CD14-positive monocyte (primary cell): Measurements from ENCODE around the gene MEGF6. TPM values are rescaled to one million over a fixed set of nuclear protein-coding genes. Genes with fewer than 3 reads are reported as not detected.

Experiments used
- DNase-seq, 3 donors: peaks; one replicate each; pipeline ENCODE4 v3.0.0-alpha.2; 2011 to 2022
- H2AFZ ChIP-seq: 2 replicates; pipeline ENCODE4 v1.6.0; 2012; ENCODE audit warnings: mild to moderate bottlenecking, low read depth, low read length, inconsistent platforms; ENCODE audit not compliant: insufficient read depth, poor library complexity, severe bottlenecking
- H3K27ac ChIP-seq, 2 donors: 1 replicate in 1 of 2; 2 replicates in 1 of 2; pipeline ENCODE4 v1.5.1; 2012 to 2013; ENCODE audit warnings: low read length in 2 of 2, control low read depth in 1 of 2, inconsistent platforms in 1 of 2, low read depth in 1 of 2, mild to moderate bottlenecking in 1 of 2
- H3K27me3 ChIP-seq, 2 donors: one replicate each; pipeline versions ENCODE4 v1.6.0 to v1.6.1; 2011 to 2013; ENCODE audit warnings: low read length in 2 of 2; ENCODE audit not compliant: control insufficient read depth in 2 of 2, insufficient read depth in 2 of 2
- H3K36me3 ChIP-seq, 2 donors: replicated peaks in 1 of 2; 1 replicate in 1 of 2; 2 replicates in 1 of 2; pipeline versions ENCODE4 v1.5.1 to v1.6.1; 2012 to 2013; ENCODE audit warnings: low read length in 2 of 2, control low read depth in 1 of 2, inconsistent platforms in 1 of 2, mild to moderate bottlenecking in 1 of 2; ENCODE audit not compliant: insufficient read depth in 2 of 2, control insufficient read depth in 1 of 2
- H3K4me1 ChIP-seq, 2 donors: 1 replicate in 1 of 2; 2 replicates in 1 of 2; pipeline versions ENCODE4 v1.5.1 to v1.6.1; 2012 to 2013; ENCODE audit warnings: low read length in 2 of 2, control low read depth in 1 of 2, inconsistent platforms in 1 of 2, mild to moderate bottlenecking in 1 of 2, moderate library complexity in 1 of 2; ENCODE audit not compliant: insufficient read depth in 2 of 2, control insufficient read depth in 1 of 2
- H3K4me2 ChIP-seq: replicated peaks from 2 replicates; pipeline ENCODE3; 2012; ENCODE audit warnings: low read length, moderate library complexity, mild to moderate bottlenecking; ENCODE audit not compliant: poor library complexity, severe bottlenecking; ENCODE audit errors: extremely low read depth
- H3K4me3 ChIP-seq, 3 experiments: fragments of 200-600 bp in 1 of 3; sonication (generic) in 1 of 3; replicated peaks in 1 of 3; 1 replicate in 2 of 3; 2 replicates in 1 of 3; pipeline ENCODE4 v1.5.1; 2011 to 2013; ENCODE audit warnings: low read length in 3 of 3, mild to moderate bottlenecking in 3 of 3, control low read depth in 2 of 3, low read depth in 2 of 3, inconsistent platforms in 1 of 3, moderate library complexity in 1 of 3
- H3K79me2 ChIP-seq: 2 replicates; pipeline ENCODE4 v1.6.0; 2012; ENCODE audit warnings: mild to moderate bottlenecking, control low read depth, inconsistent platforms, low read length, moderate library complexity; ENCODE audit not compliant: insufficient read depth
- H3K9ac ChIP-seq: 2 replicates; pipeline ENCODE4 v1.6.0; 2017; ENCODE audit warnings: low read length, mild to moderate bottlenecking; ENCODE audit not compliant: insufficient read depth, poor library complexity, severe bottlenecking
- H3K9me3 ChIP-seq, 2 donors: replicated peaks in 1 of 2; 1 replicate in 1 of 2; 2 replicates in 1 of 2; pipeline versions ENCODE4 v1.5.1 to v1.6.1; 2012 to 2013; ENCODE audit warnings: low read length in 2 of 2, control low read depth in 1 of 2; ENCODE audit not compliant: control insufficient read depth in 1 of 2, insufficient read depth in 1 of 2
- H4K20me1 ChIP-seq: 2 replicates; pipeline ENCODE4 v1.6.0; 2012; ENCODE audit warnings: mild to moderate bottlenecking, low read length, control low read depth, moderate library complexity; ENCODE audit not compliant: insufficient read depth
- H3K27ac Mint-ChIP-seq, 7 donors: one replicate each; pipeline ENCODE4 v1.8.0; 2020; ENCODE audit warnings: mild to moderate bottlenecking in 7 of 7, mixed read lengths in 7 of 7, moderate library complexity in 6 of 7, inconsistent platforms in 2 of 7
- H3K27me3 Mint-ChIP-seq, 3 donors: one replicate each; pipeline ENCODE4 v1.8.0; 2021 to 2022; ENCODE audit warnings: low read depth in 3 of 3, mild to moderate bottlenecking in 3 of 3, mixed read lengths in 3 of 3, moderate library complexity in 3 of 3, inconsistent platforms in 1 of 3
- H3K36me3 Mint-ChIP-seq, 2 donors: one replicate each; pipeline ENCODE4 v1.8.0; 2020; ENCODE audit warnings: mixed read lengths in 2 of 2, inconsistent platforms in 1 of 2, mild to moderate bottlenecking in 1 of 2
- H3K4me1 Mint-ChIP-seq: one replicate; pipeline ENCODE4 v1.8.0; 2020; ENCODE audit warnings: mild to moderate bottlenecking, mixed read lengths
- H3K4me3 Mint-ChIP-seq, 2 donors: one replicate each; pipeline ENCODE4 v1.8.0; 2020; ENCODE audit warnings: mild to moderate bottlenecking in 2 of 2, mixed read lengths in 2 of 2, moderate library complexity in 1 of 2
- H3K9me3 Mint-ChIP-seq, 7 donors: one replicate each; pipeline ENCODE4 v1.8.0; 2020 to 2022; ENCODE audit warnings: mixed read lengths in 7 of 7, mild to moderate bottlenecking in 6 of 7, moderate library complexity in 6 of 7, inconsistent platforms in 2 of 7
- CTCF ChIP-seq: fragments of 200-600 bp; IDR thresholded peaks from one replicate; pipeline ENCODE4 v1.8.0; 2022; ENCODE audit warnings: antibody characterized with exemption, mild to moderate bottlenecking
- WGBS: methylation state at CpG from one replicate; pipeline ENCODE4 v1.1.5; 2013; ENCODE audit warnings: missing lambda C conversion rate; ENCODE audit not compliant: insufficient coverage; 5-methylcytosine and 5-hydroxymethylcytosine counted together
- intact Hi-C, 2 donors: fragments of 100-400 bp; cut with micrococcal nuclease; formaldehyde crosslinking; loops; one replicate each; pipeline versions ENCODE4 v1.15.0 to v1.15.1; 2023
- polyA plus RNA-seq, 3 donors: library from polyadenylated mRNA; depleted of rRNA in 1 of 3; unstranded in 2 of 3; stranded (reverse) in 1 of 3; fragments of 300-500 nt in 2 of 3; fragments of >200 nt in 1 of 3; fragmentation: Illumina TruSeq in 2 of 3; gene quantifications; 1 replicate in 2 of 3; 2 replicates in 1 of 3; pipeline ENCODE4 v1.2.3, GENCODE V29; 2012 to 2021

MEGF6 gene
- polyA plus RNA-seq, 3 donors, result 0.39 to 3.8 (median 1.2) TPM

DNA sequence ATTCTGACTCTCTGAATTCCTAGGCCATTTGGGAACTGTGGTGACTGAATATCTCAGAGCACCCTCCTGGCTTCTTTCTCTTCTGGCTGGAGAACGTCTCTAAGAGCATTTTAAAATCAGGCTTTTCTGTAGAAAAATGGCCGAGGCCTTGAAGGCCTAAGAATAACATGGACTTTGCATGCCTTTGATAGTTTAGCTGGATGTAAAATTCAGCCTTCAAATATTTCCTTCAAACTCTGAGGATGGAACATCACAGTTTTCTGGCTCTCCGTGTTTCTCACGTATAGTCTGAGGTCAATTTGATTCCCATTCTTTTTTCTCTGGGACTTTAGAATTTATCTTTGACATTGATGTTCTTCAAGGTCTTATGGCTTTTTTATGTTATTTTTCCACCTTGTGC, 122.9 kb downstream of the MEGF6 start:
- WGBS, result 94% methylated on average over 3 of the region's 4 CpGs
- Mint-ChIP-seq H3K4me3 (no peak overlapping the region), H3K36me3 (no peaks in the 10 kb centered on the region), H3K9me3 (peaks cover 0 to 15% (median 6%) of the 10 kb centered on the region in 7 donors), H3K27me3 (peaks cover 1 to 4% (median 2%) of the 10 kb centered on the region in 3 donors), H3K4me1 (peaks cover 4% of the 10 kb centered on the region), H3K27ac (no peak overlapping the region)
- no peak overlapping the region for H3K27ac ChIP-seq
- intact Hi-C loops, result loop anchor here in 1 of 2 donors (2.0 kb wide), 1 partner anchor 130 kb away; no protein-coding TSS in a partner anchor
- no peak overlapping the region for H3K9ac ChIP-seq
- peaks cover 0 to 6% of the 10 kb centered on the region in 2 donors for H3K4me1 ChIP-seq
- H3K79me2 ChIP-seq, result no peaks in the 10 kb centered on the region
- no peaks in the 10 kb centered on the region for H3K27me3 ChIP-seq
- H3K9me3 ChIP-seq, result peaks cover 0 to 5% of the 10 kb centered on the region in 2 donors
- DNase-seq, result no peak
- H4K20me1 ChIP-seq, result no peaks in the 10 kb centered on the region
- no peak overlapping the region for H3K4me3 ChIP-seq
- no peaks in the 10 kb centered on the region for H3K36me3 ChIP-seq
- TF ChIP-seq CTCF, result no peak
- no peak overlapping the region for H2AFZ ChIP-seq
- H3K4me2 ChIP-seq, result no peak overlapping the region

- intact Hi-C loops, result no loop called here
- TF ChIP-seq CTCF, result no peak
- no peaks in the 10 kb centered on the region for H3K27me3 ChIP-seq
- H3K36me3 Mint-ChIP-seq, result no peaks in the 10 kb centered on the region
- H4K20me1 ChIP-seq, result no peaks in the 10 kb centered on the region
- no peak overlapping the region for H3K4me3 ChIP-seq
- no peak overlapping the region for H3K4me3 Mint-ChIP-seq
- no peak overlapping the region for H2AFZ ChIP-seq
- no peak overlapping the region for H3K4me2 ChIP-seq
- 92% methylated on average over 11 of the region's 14 CpGs for WGBS
- no peak overlapping the region for H3K9ac ChIP-seq
- H3K9me3 ChIP-seq, result peaks cover 0 to 5% of the 10 kb centered on the region in 2 donors
- H3K27ac ChIP-seq, result no peak overlapping the region
- H3K79me2 ChIP-seq, result no peaks in the 10 kb centered on the region
- no peak for DNase-seq
- peaks cover 0 to 15% (median 6%) of the 10 kb centered on the region in 7 donors for H3K9me3 Mint-ChIP-seq
- no peaks in the 10 kb centered on the region for H3K36me3 ChIP-seq
- H3K27ac Mint-ChIP-seq, result no peak overlapping the region
- peaks cover 2 to 4% (median 3%) of the 10 kb centered on the region in 3 donors for H3K27me3 Mint-ChIP-seq
- H3K4me1 Mint-ChIP-seq, result no peaks in the 10 kb centered on the region
- H3K4me1 ChIP-seq, result no peaks in the 10 kb centered on the region
Observed at GRCh38 chr1:3485016-3485415, 126.3 kb downstream of the MEGF6 start.
